ENCODE measurements around the gene ATF6. TPM values are rescaled to one million over a fixed set of nuclear protein-coding genes. Genes with fewer than 3 reads are reported as not detected.

ATF6 gene
- total and polyA plus RNA-seq, 9 of the 15 experiments (the other 6 are each of a cell fraction or from before 2014, with no cell fraction given): 11.7 to 32.4 (median 20.4) TPM

- TF ChIP-seq, protein P1, sequence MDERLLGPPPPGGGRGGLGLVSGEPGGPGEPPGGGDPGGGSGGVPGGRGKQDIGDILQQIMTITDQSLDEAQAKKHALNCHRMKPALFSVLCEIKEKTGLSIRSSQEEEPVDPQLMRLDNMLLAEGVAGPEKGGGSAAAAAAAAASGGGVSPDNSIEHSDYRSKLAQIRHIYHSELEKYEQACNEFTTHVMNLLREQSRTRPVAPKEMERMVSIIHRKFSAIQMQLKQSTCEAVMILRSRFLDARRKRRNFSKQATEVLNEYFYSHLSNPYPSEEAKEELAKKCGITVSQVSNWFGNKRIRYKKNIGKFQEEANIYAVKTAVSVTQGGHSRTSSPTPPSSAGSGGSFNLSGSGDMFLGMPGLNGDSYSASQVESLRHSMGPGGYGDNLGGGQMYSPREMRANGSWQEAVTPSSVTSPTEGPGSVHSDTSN (CRISPR knock-in tag; IDR thresholded peaks at IDR 0.05; ENCODE audit: low read depth): no peak
- TF ChIP-seq, protein P1 (tag; conservative IDR thresholded peaks at IDR 0.05; ENCODE audit: low read depth): peak; percentile 87
- TF ChIP-seq, protein P2, sequence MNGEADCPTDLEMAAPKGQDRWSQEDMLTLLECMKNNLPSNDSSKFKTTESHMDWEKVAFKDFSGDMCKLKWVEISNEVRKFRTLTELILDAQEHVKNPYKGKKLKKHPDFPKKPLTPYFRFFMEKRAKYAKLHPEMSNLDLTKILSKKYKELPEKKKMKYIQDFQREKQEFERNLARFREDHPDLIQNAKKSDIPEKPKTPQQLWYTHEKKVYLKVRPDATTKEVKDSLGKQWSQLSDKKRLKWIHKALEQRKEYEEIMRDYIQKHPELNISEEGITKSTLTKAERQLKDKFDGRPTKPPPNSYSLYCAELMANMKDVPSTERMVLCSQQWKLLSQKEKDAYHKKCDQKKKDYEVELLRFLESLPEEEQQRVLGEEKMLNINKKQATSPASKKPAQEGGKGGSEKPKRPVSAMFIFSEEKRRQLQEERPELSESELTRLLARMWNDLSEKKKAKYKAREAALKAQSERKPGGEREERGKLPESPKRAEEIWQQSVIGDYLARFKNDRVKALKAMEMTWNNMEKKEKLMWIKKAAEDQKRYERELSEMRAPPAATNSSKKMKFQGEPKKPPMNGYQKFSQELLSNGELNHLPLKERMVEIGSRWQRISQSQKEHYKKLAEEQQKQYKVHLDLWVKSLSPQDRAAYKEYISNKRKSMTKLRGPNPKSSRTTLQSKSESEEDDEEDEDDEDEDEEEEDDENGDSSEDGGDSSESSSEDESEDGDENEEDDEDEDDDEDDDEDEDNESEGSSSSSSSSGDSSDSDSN (IDR thresholded peaks at IDR 0.05; ENCODE audit: borderline replicate concordance in 1 of 2, low read depth in 2 of 2, low read length in 2 of 2): no peak
- TF ChIP-seq RFX5 (IDR thresholded peaks at IDR 0.05; ENCODE audit: low read depth, low read length): no peak
- peak; percentile 78; the same call in 1 of the 2 replicates for TF ChIP-seq PHF8 (IDR thresholded peaks at IDR 0.05; ENCODE audit: borderline replicate concordance, low read length)
- peak; percentile 79 for TF ChIP-seq ZBTB12 (CRISPR knock-in tag; IDR thresholded peaks at IDR 0.05)
- TF ChIP-seq, protein P3, sequence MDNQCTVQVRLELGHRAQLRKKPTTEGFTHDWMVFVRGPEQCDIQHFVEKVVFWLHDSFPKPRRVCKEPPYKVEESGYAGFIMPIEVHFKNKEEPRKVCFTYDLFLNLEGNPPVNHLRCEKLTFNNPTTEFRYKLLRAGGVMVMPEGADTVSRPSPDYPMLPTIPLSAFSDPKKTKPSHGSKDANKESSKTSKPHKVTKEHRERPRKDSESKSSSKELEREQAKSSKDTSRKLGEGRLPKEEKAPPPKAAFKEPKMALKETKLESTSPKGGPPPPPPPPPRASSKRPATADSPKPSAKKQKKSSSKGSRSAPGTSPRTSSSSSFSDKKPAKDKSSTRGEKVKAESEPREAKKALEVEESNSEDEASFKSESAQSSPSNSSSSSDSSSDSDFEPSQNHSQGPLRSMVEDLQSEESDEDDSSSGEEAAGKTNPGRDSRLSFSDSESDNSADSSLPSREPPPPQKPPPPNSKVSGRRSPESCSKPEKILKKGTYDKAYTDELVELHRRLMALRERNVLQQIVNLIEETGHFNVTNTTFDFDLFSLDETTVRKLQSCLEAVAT (IDR thresholded peaks at IDR 0.05): peak in 1 of 2 experiments; percentile 51; a peak in 1 of 4 replicates
- TF ChIP-seq SIN3A (IDR thresholded peaks at IDR 0.05; ENCODE audit: borderline replicate concordance in 2 of 2, control insufficient read depth in 1 of 2, low read depth in 2 of 2, low read length in 2 of 2): peak in 1 of 2 experiments; percentile 81; a peak in 1 of 4 replicates
- TF ChIP-seq HOXB6 (CRISPR knock-in tag; IDR thresholded peaks at IDR 0.05; ENCODE audit: borderline replicate concordance): no peak
- no peak for TF ChIP-seq HNRNPUL1 (IDR thresholded peaks at IDR 0.05; ENCODE audit: low read length)
- TF ChIP-seq, protein P4, sequence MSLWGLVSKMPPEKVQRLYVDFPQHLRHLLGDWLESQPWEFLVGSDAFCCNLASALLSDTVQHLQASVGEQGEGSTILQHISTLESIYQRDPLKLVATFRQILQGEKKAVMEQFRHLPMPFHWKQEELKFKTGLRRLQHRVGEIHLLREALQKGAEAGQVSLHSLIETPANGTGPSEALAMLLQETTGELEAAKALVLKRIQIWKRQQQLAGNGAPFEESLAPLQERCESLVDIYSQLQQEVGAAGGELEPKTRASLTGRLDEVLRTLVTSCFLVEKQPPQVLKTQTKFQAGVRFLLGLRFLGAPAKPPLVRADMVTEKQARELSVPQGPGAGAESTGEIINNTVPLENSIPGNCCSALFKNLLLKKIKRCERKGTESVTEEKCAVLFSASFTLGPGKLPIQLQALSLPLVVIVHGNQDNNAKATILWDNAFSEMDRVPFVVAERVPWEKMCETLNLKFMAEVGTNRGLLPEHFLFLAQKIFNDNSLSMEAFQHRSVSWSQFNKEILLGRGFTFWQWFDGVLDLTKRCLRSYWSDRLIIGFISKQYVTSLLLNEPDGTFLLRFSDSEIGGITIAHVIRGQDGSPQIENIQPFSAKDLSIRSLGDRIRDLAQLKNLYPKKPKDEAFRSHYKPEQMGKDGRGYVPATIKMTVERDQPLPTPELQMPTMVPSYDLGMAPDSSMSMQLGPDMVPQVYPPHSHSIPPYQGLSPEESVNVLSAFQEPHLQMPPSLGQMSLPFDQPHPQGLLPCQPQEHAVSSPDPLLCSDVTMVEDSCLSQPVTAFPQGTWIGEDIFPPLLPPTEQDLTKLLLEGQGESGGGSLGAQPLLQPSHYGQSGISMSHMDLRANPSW (CRISPR knock-in tag; IDR thresholded peaks at IDR 0.05): no peak
- no peak for TF ChIP-seq ZNF197 (CRISPR knock-in tag; IDR thresholded peaks at IDR 0.05; ENCODE audit: low read depth)
- TF ChIP-seq HNRNPH1 (optimal IDR thresholded peaks at IDR 0.05; ENCODE audit: low read depth, low read length): no peak
- no peak for TF ChIP-seq NR4A1 (CRISPR knock-in tag; IDR thresholded peaks at IDR 0.05)
- TF ChIP-seq NR4A1 (tag; IDR thresholded peaks at IDR 0.05): no peak
Measured at GRCh38 chr1:161766102-161766981, at the start of gene ATF6 (continued).
